ENCODE measurements around the gene MEF2A. TPM values are rescaled to one million over a fixed set of nuclear protein-coding genes. Genes with fewer than 3 reads are reported as not detected.
A peak's percentile ranks its signal among the peaks of the same experiment; 100 is the strongest.

The MEF2A gene
- total and polyA plus RNA-seq, 10 of the 15 experiments (the other 5 are each of a cell fraction or from before 2014, with no cell fraction given): 7.2 to 46.7 (median 35.9) TPM

GRCh38 chr15:99717161-99718009 lies 151.6 kb downstream of the MEF2A start (continued):
- TF ChIP-seq MEF2A (IDR thresholded peaks at IDR 0.05; ENCODE audit: insufficient read depth, low read depth, low read length) (0 out of 2 replicates have a peak, but pooled peaks have one; percentile 4), PKNOX1 (IDR thresholded peaks at IDR 0.05) (peak; percentile 34; the same call in 1 of the 2 replicates), WRNIP1 (IDR thresholded peaks at IDR 0.05; ENCODE audit: borderline replicate concordance, low read depth, low read length) (no peak), ZNF622 (IDR thresholded peaks at IDR 0.05) (no peak), RB1 (IDR thresholded peaks at IDR 0.05; ENCODE audit: borderline replicate concordance) (no peak)

- Histone ChIP-seq H2AFZ (ENCODE audit: control insufficient read depth, low read depth, low read length) (no peak overlapping the region), H3K79me2 (ENCODE audit: control insufficient read depth, insufficient read depth, low read length) (no peaks in the 10 kb centered on the region), H3K27me3 (replicated peaks in 1 of 2; ENCODE audit: control insufficient read depth in 2 of 2, insufficient read depth in 2 of 2, low read length in 1 of 2) (no peaks in the 10 kb centered on the region), H3K36me3 (ENCODE audit: control insufficient read depth in 2 of 2, insufficient read depth in 2 of 2, low read length in 1 of 2) (peaks cover 1 to 7% of the 10 kb centered on the region in 2 experiments; a peak in 1 of 4 replicates), H4K20me1 (ENCODE audit: control insufficient read depth, insufficient read depth) (no peaks in the 10 kb centered on the region), H3K4me1 (ENCODE audit: control insufficient read depth, insufficient read depth, low read length) (peaks cover 42% of the 10 kb centered on the region), H3K27ac (ENCODE audit: control insufficient read depth, insufficient read depth) (peak overlapping the region; percentile 65), H3K4me3 (0 out of 2 replicates have a peak overlapping the region, but pooled peaks have one; percentile 30), H3K4me2 (ENCODE audit: control insufficient read depth, insufficient read depth) (peak overlapping the region; percentile 97; the same call in 1 of the 2 replicates), H3K9me3 (replicated peaks; ENCODE audit: control insufficient read depth, insufficient read depth, low read length) (no peaks in the 10 kb centered on the region; the same call in 2 of the 3 replicates), H3K9ac (ENCODE audit: control insufficient read depth, insufficient read depth, low read length) (no peak overlapping the region)
- no TSS peak for BruUV-seq (replicated peaks)
- TF ChIP-seq NFXL1 (IDR thresholded peaks at IDR 0.05; ENCODE audit: borderline replicate concordance): no peak
- TF ChIP-seq POLR2AphosphoS2 (IDR thresholded peaks at IDR 0.05; ENCODE audit: low read depth, low read length): peak; percentile 6; the same call in 1 of the 2 replicates
- no peak for TF ChIP-seq MLLT1 (IDR thresholded peaks at IDR 0.05)
- TF ChIP-seq CEBPB (IDR thresholded peaks at IDR 0.05; ENCODE audit: borderline replicate concordance in 1 of 2, low read depth in 2 of 2, low read length in 2 of 2): no peak
- SMC1A ChIA-PET (ENCODE audit: uncharacterized antibody, unreplicated experiment): interaction anchor here (0.7 to 4.3 kb wide), 16 partner anchors 10 to 445 kb away, joined by 3 to 28 read pairs (median 4); partner anchors contain the start of gene LYSMD4
- WGBS (ENCODE audit: insufficient coverage, insufficient replicate concordance, low lambda C conversion rate, missing lambda C conversion rate): 94% methylated on average over 4 of the region's 4 CpGs
- POLR2A ChIA-PET: interaction anchor here (1.2 to 1.5 kb wide), 4 partner anchors 15 to 464 kb away, joined by 3 to 5 read pairs (median 4); partner anchors contain the start of gene LYSMD4
- intact Hi-C loops (cut with micrococcal nuclease; ENCODE audit: unreplicated experiment) (no loop called here), in situ Hi-C loops (cut with MboI) (no loop called here)
- ATAC-seq (no peak), DNase-seq (ENCODE audit: low read depth, low spot score) (no peak), FAIRE-seq (no peak)
- CTCF ChIA-PET: interaction anchor here (0.9 to 7.4 kb wide), 10 partner anchors 10 to 462 kb away, joined by 3 to 68 read pairs (median 5); partner anchors contain the start of gene LYSMD4
- RAD21 ChIA-PET (ENCODE audit: unreplicated experiment): interaction anchor here (1.1 to 4.2 kb wide), 4 partner anchors 14 to 207 kb away, joined by 3 to 24 read pairs (median 7); partner anchors contain the start of gene LYSMD4
These were observed 152.6 kb downstream of the MEF2A start for GRCh38 chr15:99718421-99718820.
